ENCODE results near the gene ZDHHC8. TPM values are rescaled to one million over a fixed set of nuclear protein-coding genes. Genes with fewer than 3 reads are reported as not detected.

ZDHHC8 gene
- total and polyA plus RNA-seq, 10 of the 15 experiments (the other 5 are each of a cell fraction or from before 2014, with no cell fraction given): 0.03 to 46.3 (median 5.3) TPM

DNA sequence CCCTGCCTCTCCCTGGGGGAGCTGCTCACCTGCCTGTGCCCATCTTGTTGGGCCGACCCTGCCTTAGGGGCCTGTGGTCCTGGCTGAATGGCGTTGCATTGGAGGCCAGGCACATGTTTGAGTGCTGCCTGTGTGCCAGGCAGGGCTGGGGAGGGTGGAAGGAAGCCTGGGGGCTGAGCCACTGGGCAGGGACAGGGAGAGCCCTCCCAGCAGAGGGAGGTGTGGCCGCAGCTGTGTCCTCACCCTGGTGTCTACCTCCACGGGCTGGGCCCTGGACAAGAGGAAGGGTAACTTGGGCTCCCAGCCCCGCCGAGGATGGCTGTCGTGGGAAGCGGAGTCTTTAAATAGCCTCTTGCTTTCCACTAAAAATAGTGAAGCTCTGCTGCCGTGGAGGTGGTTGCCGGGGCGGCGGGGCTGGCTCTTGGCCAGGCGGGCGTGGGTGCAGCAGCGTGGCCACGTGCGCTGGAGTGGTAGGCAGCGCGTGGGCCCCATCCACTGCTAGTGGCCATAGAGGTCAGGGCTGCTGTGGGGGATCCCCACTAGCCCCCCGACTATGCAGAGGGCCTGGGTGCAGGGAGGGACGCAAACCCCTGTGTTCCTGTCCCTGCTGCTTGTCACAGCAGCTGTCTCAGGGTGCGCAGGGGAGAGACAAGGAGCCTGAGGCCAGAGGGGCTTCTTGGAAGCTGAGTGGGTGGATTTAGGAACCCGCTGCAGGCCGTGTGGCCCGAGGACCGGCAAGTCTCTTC, 6.2 kb downstream of the ZDHHC8 start:
- Histone ChIP-seq H3K27me3 (replicated peaks in 1 of 2; ENCODE audit: control insufficient read depth in 2 of 2, insufficient read depth in 2 of 2, low read length in 1 of 2) (no peaks in the 10 kb centered on the region), H2AFZ (ENCODE audit: control insufficient read depth, low read depth, low read length) (no peak overlapping the region), H3K4me1 (ENCODE audit: control insufficient read depth, insufficient read depth, low read length) (peaks cover 3% of the 10 kb centered on the region), H4K20me1 (ENCODE audit: control insufficient read depth, insufficient read depth) (no peaks in the 10 kb centered on the region), H3K4me2 (ENCODE audit: control insufficient read depth, insufficient read depth) (0 out of 2 replicates have a peak overlapping the region, but pooled peaks have one; percentile 30), H3K4me3 (no peak overlapping the region), H3K79me2 (ENCODE audit: control insufficient read depth, insufficient read depth, low read length) (no peaks in the 10 kb centered on the region), H3K27ac (ENCODE audit: control insufficient read depth, insufficient read depth) (no peak overlapping the region), H3K36me3 (ENCODE audit: control insufficient read depth in 2 of 2, insufficient read depth in 2 of 2, low read length in 1 of 2) (no peaks in the 10 kb centered on the region; a peak in 1 of 4 replicates), H3K9me3 (replicated peaks; ENCODE audit: control insufficient read depth, insufficient read depth, low read length) (no peaks in the 10 kb centered on the region), H3K9ac (ENCODE audit: control insufficient read depth, insufficient read depth, low read length) (no peak overlapping the region)
- ChIA-PET POLR2A (no interaction called here), RAD21 (ENCODE audit: unreplicated experiment) (no interaction called here), SMC1A (ENCODE audit: uncharacterized antibody, unreplicated experiment) (no interaction called here), CTCF (no interaction called here)
- DNase-seq (ENCODE audit: low read depth, low spot score) (no peak), ATAC-seq (peak; percentile 40), FAIRE-seq (no peak)
- WGBS (ENCODE audit: insufficient coverage, insufficient replicate concordance, low lambda C conversion rate, missing lambda C conversion rate): 32% methylated on average over 24 of the region's 26 CpGs
- in situ Hi-C loops (cut with MboI) (no loop called here), intact Hi-C loops (cut with micrococcal nuclease; ENCODE audit: unreplicated experiment) (no loop called here)
- TF ChIP-seq, protein P1, sequence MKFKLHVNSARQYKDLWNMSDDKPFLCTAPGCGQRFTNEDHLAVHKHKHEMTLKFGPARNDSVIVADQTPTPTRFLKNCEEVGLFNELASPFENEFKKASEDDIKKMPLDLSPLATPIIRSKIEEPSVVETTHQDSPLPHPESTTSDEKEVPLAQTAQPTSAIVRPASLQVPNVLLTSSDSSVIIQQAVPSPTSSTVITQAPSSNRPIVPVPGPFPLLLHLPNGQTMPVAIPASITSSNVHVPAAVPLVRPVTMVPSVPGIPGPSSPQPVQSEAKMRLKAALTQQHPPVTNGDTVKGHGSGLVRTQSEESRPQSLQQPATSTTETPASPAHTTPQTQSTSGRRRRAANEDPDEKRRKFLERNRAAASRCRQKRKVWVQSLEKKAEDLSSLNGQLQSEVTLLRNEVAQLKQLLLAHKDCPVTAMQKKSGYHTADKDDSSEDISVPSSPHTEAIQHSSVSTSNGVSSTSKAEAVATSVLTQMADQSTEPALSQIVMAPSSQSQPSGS (IDR thresholded peaks at IDR 0.05; ENCODE audit: low read length): no peak
- peak in 1 of 2 experiments; percentile 64; a peak in 2 of 4 replicates for TF ChIP-seq BHLHE40 (IDR thresholded peaks at IDR 0.05; ENCODE audit: borderline replicate concordance in 1 of 2, low read depth in 2 of 2, low read length in 1 of 2)
- BruUV-seq (replicated peaks): no TSS peak

DNA sequence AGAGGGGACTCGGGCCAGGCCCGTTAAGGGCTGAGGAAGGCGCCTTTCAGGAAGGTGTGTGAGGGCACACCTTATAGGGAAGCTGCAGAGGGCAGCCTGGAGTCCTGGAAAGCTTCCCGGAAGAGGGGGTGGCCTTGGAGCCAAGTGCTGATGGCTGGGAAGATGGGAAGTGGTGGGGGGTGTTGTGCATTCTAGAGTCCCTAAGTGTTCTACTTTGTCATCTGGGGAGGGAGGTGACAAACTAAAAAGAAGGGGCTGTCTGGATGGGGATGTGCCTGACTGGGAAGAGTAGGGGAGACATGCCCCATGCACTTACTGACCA, 6.8 kb downstream of the ZDHHC8 start:
- Histone ChIP-seq H3K4me2 (ENCODE audit: control insufficient read depth, insufficient read depth) (no peak overlapping the region), H2AFZ (ENCODE audit: control insufficient read depth, low read depth, low read length) (no peak overlapping the region), H3K79me2 (ENCODE audit: control insufficient read depth, insufficient read depth, low read length) (no peaks in the 10 kb centered on the region), H3K4me1 (ENCODE audit: control insufficient read depth, insufficient read depth, low read length) (no peaks in the 10 kb centered on the region; the same call in 1 of the 2 replicates), H3K27me3 (replicated peaks in 1 of 2; ENCODE audit: control insufficient read depth in 2 of 2, insufficient read depth in 2 of 2, low read length in 1 of 2) (no peaks in the 10 kb centered on the region), H3K9me3 (replicated peaks; ENCODE audit: control insufficient read depth, insufficient read depth, low read length) (no peaks in the 10 kb centered on the region), H3K36me3 (ENCODE audit: control insufficient read depth in 2 of 2, insufficient read depth in 2 of 2, low read length in 1 of 2) (no peaks in the 10 kb centered on the region; a peak in 1 of 4 replicates), H3K4me3 (no peak overlapping the region), H4K20me1 (ENCODE audit: control insufficient read depth, insufficient read depth) (no peaks in the 10 kb centered on the region), H3K27ac (ENCODE audit: control insufficient read depth, insufficient read depth) (no peak overlapping the region), H3K9ac (ENCODE audit: control insufficient read depth, insufficient read depth, low read length) (no peak overlapping the region)
- POLR2A ChIA-PET: no interaction called here
- SMC1A ChIA-PET (ENCODE audit: uncharacterized antibody, unreplicated experiment): no interaction called here
- FAIRE-seq (no peak), ATAC-seq (no peak), DNase-seq (ENCODE audit: low read depth, low spot score) (no peak)
- no TSS peak for BruUV-seq (replicated peaks)
- WGBS (ENCODE audit: insufficient coverage, insufficient replicate concordance, low lambda C conversion rate, missing lambda C conversion rate): 69% methylated on average over 4 of the region's 4 CpGs
- intact Hi-C loops (cut with micrococcal nuclease; ENCODE audit: unreplicated experiment) (no loop called here), in situ Hi-C loops (cut with MboI) (no loop called here)
- CTCF ChIA-PET: no interaction called here
- TF ChIP-seq, protein P2, sequence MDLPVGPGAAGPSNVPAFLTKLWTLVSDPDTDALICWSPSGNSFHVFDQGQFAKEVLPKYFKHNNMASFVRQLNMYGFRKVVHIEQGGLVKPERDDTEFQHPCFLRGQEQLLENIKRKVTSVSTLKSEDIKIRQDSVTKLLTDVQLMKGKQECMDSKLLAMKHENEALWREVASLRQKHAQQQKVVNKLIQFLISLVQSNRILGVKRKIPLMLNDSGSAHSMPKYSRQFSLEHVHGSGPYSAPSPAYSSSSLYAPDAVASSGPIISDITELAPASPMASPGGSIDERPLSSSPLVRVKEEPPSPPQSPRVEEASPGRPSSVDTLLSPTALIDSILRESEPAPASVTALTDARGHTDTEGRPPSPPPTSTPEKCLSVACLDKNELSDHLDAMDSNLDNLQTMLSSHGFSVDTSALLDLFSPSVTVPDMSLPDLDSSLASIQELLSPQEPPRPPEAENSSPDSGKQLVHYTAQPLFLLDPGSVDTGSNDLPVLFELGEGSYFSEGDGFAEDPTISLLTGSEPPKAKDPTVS (IDR thresholded peaks at IDR 0.05; ENCODE audit: low read depth, low read length): no peak
- no peak for TF ChIP-seq JUNB (IDR thresholded peaks at IDR 0.05)
- no peak for TF ChIP-seq EGR1 (IDR thresholded peaks at IDR 0.05; ENCODE audit: borderline replicate concordance in 1 of 2, low read depth in 2 of 2, low read length in 2 of 2)
- no peak for TF ChIP-seq ZNF384 (IDR thresholded peaks at IDR 0.05; ENCODE audit: borderline replicate concordance, low read depth, low read length)
- no peak for TF ChIP-seq KDM1A (IDR thresholded peaks at IDR 0.05; ENCODE audit: borderline replicate concordance)
- RAD21 ChIA-PET (ENCODE audit: unreplicated experiment): no interaction called here

Data from GM12878 (cell line).